ENCODE measurements around the gene C2CD4A.

C2CD4A gene

DNA sequence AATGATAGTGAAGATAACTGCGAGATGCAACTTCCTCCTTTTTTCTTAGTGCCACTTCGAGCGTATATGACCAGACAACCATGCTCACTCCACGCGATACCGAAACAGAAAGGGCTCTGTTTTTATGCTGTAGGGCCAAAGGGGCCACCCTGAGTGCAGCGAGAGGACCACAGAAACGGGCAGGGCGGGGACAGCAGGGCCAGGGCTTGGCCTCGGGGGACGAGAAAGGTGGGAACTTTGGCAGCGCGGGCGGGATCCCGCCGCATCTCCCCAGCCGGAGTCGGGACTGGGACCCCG is 7.0 kb upstream of the C2CD4A start:
- peak; percentile 16 for DNase-seq (ENCODE audit: low read depth, low spot score)

DNA sequence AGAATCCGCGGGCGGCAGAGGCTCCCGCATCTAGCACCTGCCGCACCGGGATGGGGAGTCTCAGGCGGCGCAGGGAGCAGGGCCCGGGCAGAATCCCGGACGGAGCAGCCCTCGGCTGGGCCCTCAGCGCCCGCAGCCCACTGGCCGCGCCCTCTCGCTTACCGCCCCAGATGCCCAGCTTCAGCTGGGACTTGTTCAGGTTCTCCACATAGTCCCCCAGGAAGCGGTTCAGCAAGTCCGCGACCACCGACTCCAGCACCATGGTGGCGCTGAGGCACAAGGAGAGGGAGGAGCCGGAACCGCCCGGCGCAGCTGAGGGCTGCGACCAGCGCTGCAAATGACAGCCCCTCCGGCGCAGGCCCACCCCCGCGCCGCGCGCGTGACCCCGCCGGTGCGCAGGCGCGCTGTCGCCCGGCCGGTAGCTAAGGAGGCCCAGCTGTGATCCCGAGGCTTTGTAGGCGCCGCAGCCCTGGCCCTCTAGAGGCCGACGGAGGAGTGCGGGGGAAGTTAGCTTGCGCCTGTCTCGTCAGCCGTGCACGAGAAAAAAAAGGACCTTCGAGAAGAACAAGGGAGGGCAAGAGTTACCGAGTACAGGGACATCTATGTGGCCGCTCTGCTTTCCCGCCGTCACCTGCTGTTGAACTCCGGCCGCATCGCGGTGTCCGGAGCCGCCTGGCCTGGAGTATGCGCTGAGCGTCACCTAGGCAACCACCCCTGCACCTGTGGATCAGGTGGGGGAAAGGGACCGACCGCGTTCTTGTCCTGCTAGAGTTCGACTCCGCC is 6.5 kb upstream of the C2CD4A start, which contains the start of gene VPS13C:
Gene VPS13C, minus strand, starts transcription at position 335 of the 783 bp plus-strand sequence. Its CDS starts 73 bp downstream, at position 262.
- peak; percentile 72 for DNase-seq (ENCODE audit: low read depth, low spot score)

- DNase-seq (ENCODE audit: low read depth, low spot score), result no peak
These were observed 5.9 kb upstream of the C2CD4A start for GRCh38 chr15:62060896-62061280.

DNA sequence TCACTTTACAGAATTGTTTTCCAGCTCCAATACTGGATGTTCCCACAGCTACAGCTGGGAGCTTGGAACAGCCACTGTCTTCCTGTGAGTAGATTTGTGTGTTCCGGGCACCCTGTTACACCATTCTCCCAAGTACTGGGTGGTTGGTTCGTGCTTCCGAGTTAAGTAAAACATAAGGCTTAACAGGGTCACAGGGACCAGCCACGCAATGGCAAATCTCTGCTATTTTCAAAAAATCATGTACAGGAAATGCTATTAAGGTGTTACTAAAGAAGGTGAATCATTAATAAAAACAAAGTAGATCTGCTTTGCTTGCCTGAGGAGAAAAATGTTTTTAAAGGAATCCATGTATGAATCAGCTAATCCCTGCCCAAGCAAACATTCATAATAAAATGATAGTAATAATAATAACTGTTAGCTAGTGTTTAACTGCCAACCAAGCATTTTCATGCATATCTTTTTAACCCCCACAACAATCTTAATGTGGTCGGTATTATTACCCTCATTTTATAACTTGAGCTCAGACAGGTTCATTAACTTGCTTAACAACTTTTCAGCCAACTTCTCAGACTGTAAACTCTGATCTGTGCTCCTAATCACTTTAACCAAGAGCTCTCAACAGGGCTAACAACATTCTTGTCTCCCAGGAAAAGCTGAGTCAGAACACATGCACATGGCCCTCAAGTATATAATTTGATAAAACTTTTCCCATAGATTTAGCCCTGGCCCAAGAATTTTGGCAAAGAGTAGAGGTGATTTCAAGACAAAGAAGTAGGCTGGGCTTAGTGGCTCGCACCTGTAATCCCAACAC is 2.7 kb upstream of the C2CD4A start:
- no peak for DNase-seq (ENCODE audit: low read depth, low spot score)

GRCh38 chr15:62067448-62068044 is 769 bp downstream of the C2CD4A start:
- DNase-seq (ENCODE audit: low read depth, low spot score), result no peak

DNA sequence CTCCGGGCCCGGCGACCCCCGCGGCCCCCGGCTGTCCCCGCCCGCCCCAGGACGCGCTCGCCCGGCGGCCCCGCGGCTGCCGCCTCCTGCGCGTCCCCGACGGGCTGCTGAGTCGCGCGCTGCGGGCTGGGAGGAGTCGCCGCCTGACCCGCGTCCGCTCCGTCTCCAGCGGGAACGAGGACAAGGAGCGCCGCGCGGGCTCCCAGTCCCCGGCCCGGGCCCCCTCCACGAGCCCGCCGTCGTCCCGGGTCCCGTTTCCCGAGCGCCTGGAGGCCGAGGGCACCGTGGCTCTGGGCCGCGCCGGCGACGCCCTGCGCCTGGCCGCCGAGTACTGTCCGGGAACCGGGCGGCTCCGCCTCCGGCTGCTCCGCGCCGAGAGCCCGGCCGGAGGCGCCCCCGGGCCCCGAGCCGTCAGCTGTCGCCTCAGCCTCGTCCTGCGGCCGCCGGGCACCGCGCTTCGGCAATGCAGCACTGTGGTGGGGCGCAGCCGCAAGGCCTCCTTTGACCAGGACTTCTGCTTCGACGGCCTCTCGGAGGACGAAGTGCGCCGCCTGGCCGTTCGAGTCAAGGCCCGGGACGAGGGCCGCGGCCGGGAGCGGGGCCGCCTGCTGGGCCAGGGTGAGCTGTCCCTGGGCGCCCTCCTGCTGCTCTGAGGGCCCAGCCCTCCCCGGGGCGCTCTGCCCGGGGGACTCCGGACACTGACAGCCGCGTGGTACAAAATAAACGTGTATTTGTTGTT is 1.5 kb downstream of the C2CD4A start:
- DNase-seq (ENCODE audit: low read depth, low spot score), result no peak

DNA sequence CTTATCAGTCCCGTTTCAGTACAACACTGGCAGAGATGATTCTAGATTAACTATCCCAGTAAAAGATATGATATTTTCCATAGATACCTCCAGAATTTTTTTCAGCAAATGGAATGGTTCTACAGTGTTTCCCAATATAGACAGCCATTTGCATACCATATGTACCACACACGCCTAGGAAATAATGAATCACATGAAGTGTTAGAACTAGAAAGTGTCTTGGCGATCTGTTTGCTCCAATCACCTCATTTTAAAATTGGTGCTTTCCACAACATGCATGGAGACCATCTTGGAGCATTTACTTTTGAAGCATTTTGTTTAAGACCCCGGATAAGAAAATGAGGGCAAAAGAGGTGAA is 2.0 kb downstream of the C2CD4A start:
- DNase-seq (ENCODE audit: low read depth, low spot score), result no peak

GRCh38 chr15:62069551-62069950 is 2.8 kb downstream of the C2CD4A start:
- no peak for DNase-seq (ENCODE audit: low read depth, low spot score)

- DNase-seq (ENCODE audit: low read depth, low spot score), result no peak
These were observed 5.0 kb downstream of the C2CD4A start for GRCh38 chr15:62071711-62072308.

DNA sequence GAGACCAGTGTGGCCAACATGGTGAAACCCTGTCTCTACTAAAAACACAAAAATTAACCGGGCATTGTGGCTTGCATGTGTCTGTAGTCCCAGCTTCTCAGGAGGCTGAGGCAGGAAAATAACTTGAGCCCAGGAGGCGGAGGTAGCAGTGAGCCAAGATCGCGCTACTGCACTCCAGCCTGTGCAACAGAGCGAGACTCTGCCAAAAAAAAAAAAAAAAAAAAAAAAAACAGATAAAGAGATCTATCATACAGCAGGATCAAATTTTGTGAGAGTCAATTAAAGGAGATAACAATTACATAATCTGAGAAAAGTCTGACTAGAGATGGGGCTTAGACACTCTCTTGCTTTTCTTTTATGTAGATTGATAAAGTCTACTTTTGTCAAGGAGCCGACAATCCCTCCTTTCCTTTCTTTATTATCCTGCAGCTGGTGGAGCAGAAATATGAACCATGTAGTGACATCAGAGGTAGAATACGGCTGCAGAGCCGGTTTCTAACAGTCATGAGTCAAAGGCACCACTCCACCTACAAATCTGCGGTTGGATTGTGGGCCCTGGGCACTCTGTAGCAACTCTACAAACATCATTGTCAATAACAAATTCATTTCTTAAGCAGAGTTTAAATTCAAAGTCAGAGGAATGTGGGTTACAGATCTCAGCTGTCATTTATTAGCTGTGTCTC is 9.0 kb downstream of the C2CD4A start:
- no peak for DNase-seq (ENCODE audit: low read depth, low spot score)

DNA sequence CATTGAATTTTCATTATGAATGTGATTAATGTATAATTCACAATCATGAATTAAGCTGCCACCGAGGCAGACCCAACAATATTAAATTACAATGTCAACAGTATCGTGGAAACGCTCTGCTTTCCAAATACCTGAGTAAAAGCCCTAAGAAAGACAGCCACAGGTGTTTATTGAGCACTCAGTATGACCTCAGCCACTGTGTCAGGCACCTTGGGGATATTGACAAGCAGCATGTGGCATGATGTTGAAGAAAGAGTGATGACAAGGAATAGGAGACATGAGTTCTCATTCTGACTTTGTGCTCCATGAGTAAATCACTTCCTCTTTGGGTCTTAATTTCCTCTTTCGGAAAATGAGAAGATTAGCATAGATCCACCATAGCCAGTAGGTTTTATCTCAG is 12.8 kb downstream of the C2CD4A start:
- no peak for DNase-seq (ENCODE audit: low read depth, low spot score)

GRCh38 chr15:62083194-62084154 is 16.7 kb downstream of the C2CD4A start:
- DNase-seq (ENCODE audit: low read depth, low spot score), result no peak

- DNase-seq (ENCODE audit: low read depth, low spot score), result no peak
These were observed 19.0 kb downstream of the C2CD4A start for GRCh38 chr15:62085740-62086139.

DNA sequence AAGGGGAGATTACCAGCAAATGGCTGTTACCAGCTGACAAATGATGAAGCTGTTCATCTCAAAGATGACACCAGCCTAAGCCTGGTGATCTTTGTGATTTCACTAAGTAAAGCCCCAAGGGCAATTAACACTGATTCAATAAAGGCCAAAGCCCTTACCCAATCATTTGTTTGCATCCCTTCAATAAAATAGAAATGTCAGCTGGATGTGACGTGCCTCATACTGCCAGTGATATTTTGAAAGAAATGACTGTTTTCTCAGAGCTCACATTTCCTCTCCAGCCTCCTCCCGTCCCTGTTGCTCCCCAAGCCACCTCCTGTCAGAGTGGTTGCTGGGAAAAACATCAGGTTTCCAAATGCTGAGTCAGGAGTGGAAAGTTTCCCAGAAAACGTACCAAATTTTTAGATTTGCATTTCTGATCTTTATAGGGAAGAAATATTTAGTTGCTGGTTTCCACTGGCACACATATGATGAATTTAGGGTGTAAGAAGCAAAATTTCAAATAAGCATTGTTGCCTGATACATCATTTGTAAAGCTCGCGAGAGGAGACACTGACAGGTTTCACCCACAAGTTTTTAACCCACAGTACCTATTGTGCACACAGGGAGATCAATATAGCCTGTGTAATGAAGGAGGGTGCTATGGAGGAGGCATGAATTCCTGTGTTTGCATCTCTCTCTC is 21.0 kb downstream of the C2CD4A start:
- no peak for DNase-seq (ENCODE audit: low read depth, low spot score)

DNA sequence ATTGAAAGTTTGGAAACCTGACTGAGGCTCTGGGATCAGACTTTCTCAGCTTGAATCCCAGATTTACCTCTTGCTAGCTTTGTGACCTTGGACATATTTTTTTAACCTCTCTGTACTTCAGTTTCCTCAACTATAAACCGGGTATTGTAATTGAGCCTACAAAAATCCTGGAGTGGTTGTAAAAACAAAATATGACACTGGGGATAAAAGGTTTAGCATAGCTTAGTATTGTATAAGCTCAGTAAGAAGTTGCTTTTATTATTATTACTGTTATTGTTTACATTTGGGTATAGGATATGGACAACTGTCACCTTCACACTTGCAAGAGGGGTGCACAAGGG is 21.5 kb downstream of the C2CD4A start:
- no peak for DNase-seq (ENCODE audit: low read depth, low spot score)

GRCh38 chr15:62089616-62090015 is 22.8 kb downstream of the C2CD4A start:
- no peak for DNase-seq (ENCODE audit: low read depth, low spot score)

DNA sequence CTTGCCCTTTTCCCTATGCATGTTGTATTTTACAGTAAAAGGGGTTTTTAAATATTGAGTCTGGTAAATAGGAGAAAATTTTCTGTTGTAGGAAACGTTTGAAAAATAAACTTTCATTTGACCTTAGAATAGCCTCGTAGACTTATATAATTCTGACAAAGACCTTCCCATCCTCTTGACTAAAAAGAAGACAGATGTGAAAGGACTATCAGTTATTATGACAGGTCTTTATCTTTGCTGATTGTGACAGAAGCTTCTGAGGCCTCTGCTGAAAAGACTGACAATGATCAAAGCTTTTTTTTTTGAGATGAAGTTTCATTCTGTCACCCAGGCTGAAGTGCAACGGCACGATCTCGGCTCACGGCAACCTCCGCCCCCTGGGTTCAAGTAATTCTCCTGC is 24.2 kb downstream of the C2CD4A start:
- DNase-seq (ENCODE audit: low read depth, low spot score), result no peak

GRCh38 chr15:62093809-62094208 is 27.0 kb downstream of the C2CD4A start:
- DNase-seq (ENCODE audit: low read depth, low spot score), result no peak

- DNase-seq (ENCODE audit: low read depth, low spot score), result no peak
These were observed 27.6 kb downstream of the C2CD4A start for GRCh38 chr15:62094388-62094787.

Data from brain pericyte (primary cell).